Measurements from ENCODE around the gene MAP4K1.

- TF ChIP-seq, protein P1, sequence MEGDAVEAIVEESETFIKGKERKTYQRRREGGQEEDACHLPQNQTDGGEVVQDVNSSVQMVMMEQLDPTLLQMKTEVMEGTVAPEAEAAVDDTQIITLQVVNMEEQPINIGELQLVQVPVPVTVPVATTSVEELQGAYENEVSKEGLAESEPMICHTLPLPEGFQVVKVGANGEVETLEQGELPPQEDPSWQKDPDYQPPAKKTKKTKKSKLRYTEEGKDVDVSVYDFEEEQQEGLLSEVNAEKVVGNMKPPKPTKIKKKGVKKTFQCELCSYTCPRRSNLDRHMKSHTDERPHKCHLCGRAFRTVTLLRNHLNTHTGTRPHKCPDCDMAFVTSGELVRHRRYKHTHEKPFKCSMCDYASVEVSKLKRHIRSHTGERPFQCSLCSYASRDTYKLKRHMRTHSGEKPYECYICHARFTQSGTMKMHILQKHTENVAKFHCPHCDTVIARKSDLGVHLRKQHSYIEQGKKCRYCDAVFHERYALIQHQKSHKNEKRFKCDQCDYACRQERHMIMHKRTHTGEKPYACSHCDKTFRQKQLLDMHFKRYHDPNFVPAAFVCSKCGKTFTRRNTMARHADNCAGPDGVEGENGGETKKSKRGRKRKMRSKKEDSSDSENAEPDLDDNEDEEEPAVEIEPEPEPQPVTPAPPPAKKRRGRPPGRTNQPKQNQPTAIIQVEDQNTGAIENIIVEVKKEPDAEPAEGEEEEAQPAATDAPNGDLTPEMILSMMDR (IDR thresholded peaks at IDR 0.05; ENCODE audit: insufficient read depth, low read depth, low read length), result no peak
- no peak for TF ChIP-seq EZH2 (IDR thresholded peaks at IDR 0.05; ENCODE audit: insufficient read depth, low read length)
Measured at GRCh38 chr19:38654628-38655055, 36.9 kb upstream of the MAP4K1 start.

Measured in astrocyte (in vitro differentiated cells and primary cell).